B cell (primary cell): ENCODE measurements around the gene GRIA3. TPM values are rescaled to one million over a fixed set of nuclear protein-coding genes. Genes with fewer than 3 reads are reported as not detected.

Experiments used
- ATAC-seq: fragments of 200-7000 bp; cut with Tn5 transposase; one replicate; pipeline ENCODE4 v1.10.0; 2021; ENCODE audit warnings: low read depth, mild to moderate bottlenecking, moderate number of reproducible peaks, moderate library complexity
- CTCF ChIA-PET: fragments of 350-600 bp; sonication (Branson Sonifier 250); formaldehyde crosslinking; loops from one replicate; lab custom pipeline; 2021; ENCODE audit warnings: antibody characterized with exemption, inconsistent platforms; lab: Charles Lee
- POLR2A ChIA-PET: fragments of 350-600 bp; sonication (Branson Sonifier 250); formaldehyde crosslinking; loops from one replicate; lab custom pipeline; 2021; ENCODE audit warnings: antibody characterized with exemption; lab: Charles Lee
- DNase-seq: peaks from one replicate; pipeline ENCODE4 v3.0.0; 2013
- H2AFZ ChIP-seq: 2 replicates; pipeline ENCODE4 v1.6.1; 2012; ENCODE audit warnings: mild to moderate bottlenecking, low read depth, low read length; ENCODE audit not compliant: insufficient read depth, poor library complexity, severe bottlenecking
- H3K27ac ChIP-seq, 2 donors: 1 replicate in 1 of 2; 2 replicates in 1 of 2; pipeline ENCODE4 v1.5.1; 2012 to 2013; ENCODE audit warnings: low read length in 2 of 2, mild to moderate bottlenecking in 2 of 2, moderate library complexity in 1 of 2
- H3K27me3 ChIP-seq, 4 experiments: fragments of 200-600 bp in 1 of 4; sonication (generic) in 1 of 4; replicated peaks in 1 of 4; 1 replicate in 2 of 4; 2 replicates in 2 of 4; pipeline versions ENCODE4 v1.6.1 to v1.7.0; 2013 to 2016; ENCODE audit warnings: low read length in 3 of 4, mild to moderate bottlenecking in 2 of 4, mixed read lengths in 1 of 4, moderate library complexity in 1 of 4; ENCODE audit not compliant: insufficient read depth in 4 of 4, control insufficient read depth in 3 of 4; ENCODE audit errors: control extremely low read depth in 1 of 4
- H3K36me3 ChIP-seq, 2 experiments: replicated peaks in 1 of 2; 1 replicate in 1 of 2; 2 replicates in 1 of 2; pipeline versions ENCODE4 v1.6.1 to v1.7.1; 2013; ENCODE audit warnings: low read length in 1 of 2; ENCODE audit not compliant: insufficient read depth in 2 of 2, control insufficient read depth in 1 of 2; ENCODE audit errors: control extremely low read depth in 1 of 2, extremely low read depth in 1 of 2
- H3K4me1 ChIP-seq, 2 donors: fragments of 200-600 bp in 1 of 2; sonication (generic) in 1 of 2; 1 replicate in 1 of 2; 2 replicates in 1 of 2; pipeline versions ENCODE4 v1.5.1 to v1.6.1; 2013 to 2017; ENCODE audit warnings: low read length in 2 of 2; ENCODE audit not compliant: control insufficient read depth in 2 of 2, insufficient read depth in 2 of 2
- H3K4me2 ChIP-seq: replicated peaks from 2 replicates; pipeline ENCODE3; 2012; ENCODE audit warnings: mild to moderate bottlenecking, low read depth, low read length; ENCODE audit not compliant: poor library complexity, severe bottlenecking
- H3K4me3 ChIP-seq, 5 experiments: fragments of 200-600 bp in 1 of 5; sonication (generic) in 1 of 5; 1 replicate in 3 of 5; 2 replicates in 2 of 5; pipeline versions ENCODE4 v1.5.1 to v1.7.0; 2011 to 2016; ENCODE audit warnings: low read length in 4 of 5, mild to moderate bottlenecking in 4 of 5, low read depth in 2 of 5, control low read depth in 1 of 5, moderate library complexity in 1 of 5; ENCODE audit not compliant: insufficient read depth in 1 of 5; ENCODE audit errors: control extremely low read depth in 1 of 5, extremely low read depth in 1 of 5
- H3K79me2 ChIP-seq: fragments of 200-600 bp; sonication (generic); one replicate; pipeline ENCODE4 v1.6.0; 2016; ENCODE audit warnings: low read length; ENCODE audit not compliant: control insufficient read depth, insufficient read depth
- H3K9ac ChIP-seq: fragments of 200-600 bp; sonication (generic); 2 replicates; pipeline ENCODE4 v1.6.1; 2017; ENCODE audit warnings: mild to moderate bottlenecking, low read length, moderate library complexity
- H3K9me3 ChIP-seq, 3 donors: one replicate each; pipeline versions ENCODE4 v1.6.1 to v1.7.1; 2013; ENCODE audit warnings: low read length in 2 of 3; ENCODE audit not compliant: control insufficient read depth in 2 of 3, insufficient read depth in 1 of 3; ENCODE audit errors: control extremely low read depth in 1 of 3
- H4K20me1 ChIP-seq: 2 replicates; pipeline ENCODE4 v1.6.0; 2012; ENCODE audit warnings: mild to moderate bottlenecking, low read length; ENCODE audit not compliant: insufficient read depth, control insufficient read depth, poor library complexity, severe bottlenecking
- H3K27ac Mint-ChIP-seq: one replicate; pipeline ENCODE4 v1.8.0; 2021; ENCODE audit warnings: mixed read lengths
- H3K27me3 Mint-ChIP-seq: one replicate; pipeline ENCODE4 v1.8.0; 2021; ENCODE audit warnings: mixed read lengths
- H3K4me1 Mint-ChIP-seq: one replicate; pipeline ENCODE4 v1.8.0; 2021; ENCODE audit warnings: mixed read lengths
- H3K4me3 Mint-ChIP-seq: one replicate; pipeline ENCODE4 v1.8.0; 2021; ENCODE audit warnings: mixed read lengths
- H3K9me3 Mint-ChIP-seq: one replicate; pipeline ENCODE4 v1.8.0; 2022; ENCODE audit warnings: mixed read lengths; ENCODE audit not compliant: insufficient read depth
- EZH2 ChIP-seq: IDR thresholded peaks from 2 replicates; pipeline ENCODE4 v1.6.1; 2012; ENCODE audit warnings: borderline replicate concordance, low read depth, mild to moderate bottlenecking, moderate library complexity, low read length; ENCODE audit not compliant: insufficient read depth, poor library complexity, severe bottlenecking
- WGBS: methylation state at CpG from one replicate; pipeline ENCODE4 v1.1.5; 2013; ENCODE audit warnings: missing lambda C conversion rate; ENCODE audit not compliant: insufficient coverage; 5-methylcytosine and 5-hydroxymethylcytosine counted together
- intact Hi-C: fragments of 100-400 bp; cut with micrococcal nuclease; formaldehyde crosslinking; loops from one replicate; pipeline ENCODE4 v1.10.0; 2022
- polyA plus RNA-seq: library from polyadenylated mRNA; depleted of rRNA; stranded (reverse); fragments of >200 nt; gene quantifications from 2 replicates; pipeline ENCODE4 v1.2.3, GENCODE V29; 2012
- total RNA-seq, 2 donors: library from RNA; stranded (reverse); fragments of 120-200 nt in 1 of 2; gene quantifications; 1 replicate in 1 of 2; 2 replicates in 1 of 2; pipeline versions ENCODE4 v1.2.3 to v1.2.4, GENCODE V29; 2013 to 2022
- TF ChIP-seq, protein P1 (sequence below): fragments of 200-600 bp; IDR thresholded peaks from one replicate; pipeline ENCODE4 v1.8.0; 2022; ENCODE audit warnings: antibody characterized with exemption, mild to moderate bottlenecking

The GRIA3 gene
- total and polyA plus RNA-seq, 2 donors (not counting 1 experiment from before 2014, with no cell fraction given), result not detected

DNA sequence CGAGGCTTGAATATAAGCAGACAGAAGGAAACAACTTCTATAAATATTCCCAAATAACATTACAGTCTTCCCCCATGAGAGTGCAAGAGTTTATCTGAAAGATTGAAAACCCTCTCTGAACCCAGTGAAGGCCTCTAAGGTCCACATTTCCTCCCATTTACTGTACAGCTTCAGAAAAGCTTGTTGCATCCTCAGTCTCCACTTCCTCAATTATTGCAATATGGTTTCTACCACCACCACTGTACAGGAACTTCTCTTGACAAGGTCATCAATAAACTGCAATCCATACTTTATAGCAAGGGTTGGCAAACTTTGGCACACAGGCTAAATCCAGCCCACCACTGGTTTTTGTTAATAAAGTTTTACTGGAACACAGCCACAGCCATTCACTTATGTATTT lies 309.8 kb downstream of the GRIA3 start:
- Histone ChIP-seq H3K27ac (no peak overlapping the region), H3K4me1 (no peaks in the 10 kb centered on the region), H3K36me3 (no peaks in the 10 kb centered on the region), H3K9ac (no peak overlapping the region), H3K9me3 (no peaks in the 10 kb centered on the region), H3K4me3 (no peak overlapping the region), H3K4me2 (no peak overlapping the region), H4K20me1 (no peaks in the 10 kb centered on the region), H3K79me2 (no peaks in the 10 kb centered on the region), H2AFZ (no peak overlapping the region), H3K27me3 (no peaks in the 10 kb centered on the region)
- ChIA-PET CTCF (no interaction called here), POLR2A (no interaction called here)
- TF ChIP-seq, protein P1, sequence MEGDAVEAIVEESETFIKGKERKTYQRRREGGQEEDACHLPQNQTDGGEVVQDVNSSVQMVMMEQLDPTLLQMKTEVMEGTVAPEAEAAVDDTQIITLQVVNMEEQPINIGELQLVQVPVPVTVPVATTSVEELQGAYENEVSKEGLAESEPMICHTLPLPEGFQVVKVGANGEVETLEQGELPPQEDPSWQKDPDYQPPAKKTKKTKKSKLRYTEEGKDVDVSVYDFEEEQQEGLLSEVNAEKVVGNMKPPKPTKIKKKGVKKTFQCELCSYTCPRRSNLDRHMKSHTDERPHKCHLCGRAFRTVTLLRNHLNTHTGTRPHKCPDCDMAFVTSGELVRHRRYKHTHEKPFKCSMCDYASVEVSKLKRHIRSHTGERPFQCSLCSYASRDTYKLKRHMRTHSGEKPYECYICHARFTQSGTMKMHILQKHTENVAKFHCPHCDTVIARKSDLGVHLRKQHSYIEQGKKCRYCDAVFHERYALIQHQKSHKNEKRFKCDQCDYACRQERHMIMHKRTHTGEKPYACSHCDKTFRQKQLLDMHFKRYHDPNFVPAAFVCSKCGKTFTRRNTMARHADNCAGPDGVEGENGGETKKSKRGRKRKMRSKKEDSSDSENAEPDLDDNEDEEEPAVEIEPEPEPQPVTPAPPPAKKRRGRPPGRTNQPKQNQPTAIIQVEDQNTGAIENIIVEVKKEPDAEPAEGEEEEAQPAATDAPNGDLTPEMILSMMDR, result no peak
- no peak for TF ChIP-seq EZH2
- ATAC-seq, result no peak
- Mint-ChIP-seq H3K4me3 (no peak overlapping the region), H3K27ac (no peak overlapping the region), H3K4me1 (no peaks in the 10 kb centered on the region), H3K9me3 (no peaks in the 10 kb centered on the region), H3K27me3 (no peaks in the 10 kb centered on the region)
- no peak for DNase-seq
- WGBS, result no CpG with 5 or more reads among the region's 1 CpG
- intact Hi-C loops, result no loop called here

DNA sequence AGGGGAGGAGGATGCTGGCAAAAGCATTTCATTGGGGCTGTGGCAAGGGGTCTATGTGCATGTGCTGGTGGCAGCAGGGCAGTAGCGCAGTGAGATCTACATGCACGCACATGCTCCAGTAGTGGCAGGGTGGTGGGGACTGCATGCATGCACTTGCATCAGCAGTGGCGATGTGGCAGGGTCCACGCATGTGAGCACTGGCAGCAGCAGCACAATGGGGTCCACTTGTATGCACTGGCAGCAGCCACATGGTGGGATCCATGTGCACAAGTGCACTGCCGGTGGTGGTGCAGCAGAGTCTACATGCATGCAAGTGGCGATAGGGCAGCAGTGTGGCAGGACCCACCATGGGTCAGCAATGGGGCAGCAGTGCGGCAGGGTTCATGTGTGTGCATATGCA lies 315.7 kb downstream of the GRIA3 start:
- no peaks in the 10 kb centered on the region for H3K27me3 Mint-ChIP-seq

More for the DNA sequence above, 315.7 kb downstream of the GRIA3 start:
- Histone ChIP-seq H4K20me1 (no peaks in the 10 kb centered on the region), H3K9ac (no peak overlapping the region), H3K9me3 (no peaks in the 10 kb centered on the region), H3K79me2 (no peaks in the 10 kb centered on the region), H2AFZ (no peak overlapping the region), H3K4me3 (no peak overlapping the region), H3K4me1 (no peaks in the 10 kb centered on the region), H3K4me2 (no peak overlapping the region), H3K27me3 (no peaks in the 10 kb centered on the region), H3K36me3 (no peaks in the 10 kb centered on the region), H3K27ac (no peak overlapping the region)
- ChIA-PET POLR2A (no interaction called here), CTCF (no interaction called here)
- WGBS, result 97% methylated on average over 7 of the region's 7 CpGs
- no peaks in the 10 kb centered on the region for H3K4me1 Mint-ChIP-seq
- intact Hi-C loops, result no loop called here
- H3K4me3 Mint-ChIP-seq, result no peak overlapping the region
- ATAC-seq, result no peak
- TF ChIP-seq EZH2, result no peak
- TF ChIP-seq, protein P1, result no peak
- H3K9me3 Mint-ChIP-seq, result no peaks in the 10 kb centered on the region
- H3K27ac Mint-ChIP-seq, result no peak overlapping the region
- DNase-seq, result no peak
